BLaER1 treated with 17β-estradiol and CSF1 and Interleukin-3, amounts not matched to agents 10 nM and 100 nM (cell line): Measurements from ENCODE around the gene KRTAP17-1.

Experiments used
- H3K27ac ChIP-seq, 11 experiments: shearing (Covaris generic); formaldehyde crosslinking; 2 replicates each; pipeline ENCODE4 v1.8.1; 2022
- H3K27me3 ChIP-seq, 11 experiments: shearing (Covaris generic); formaldehyde crosslinking; 2 replicates each; pipeline ENCODE4 v1.8.1; 2022
- H3K36me3 ChIP-seq, 11 experiments: shearing (Covaris generic); formaldehyde crosslinking; 2 replicates each; pipeline ENCODE4 v1.8.1; 2022
- H3K4me1 ChIP-seq, 10 experiments: shearing (Covaris generic); formaldehyde crosslinking; 2 replicates each; pipeline ENCODE4 v1.8.1; 2022
- H3K4me2 ChIP-seq, 11 experiments: shearing (Covaris generic); formaldehyde crosslinking; 2 replicates each; pipeline ENCODE4 v1.8.1; 2022
- H3K4me3 ChIP-seq, 10 experiments: shearing (Covaris generic); formaldehyde crosslinking; 2 replicates each; pipeline ENCODE4 v1.8.1; 2022
- H3K9ac ChIP-seq, 11 experiments: shearing (Covaris generic); formaldehyde crosslinking; 2 replicates each; pipeline ENCODE4 v1.8.1; 2022
- H3K9me3 ChIP-seq, 11 experiments: shearing (Covaris generic); formaldehyde crosslinking; replicated peaks in 1 of 11; 2 replicates each; pipeline ENCODE4 v1.8.1; 2022
- H4K20me1 ChIP-seq, 11 experiments: shearing (Covaris generic); formaldehyde crosslinking; 2 replicates each; pipeline ENCODE4 v1.8.1; 2022
- Cebpa-rat ChIP-seq, 11 experiments: shearing (Covaris generic); IDR thresholded peaks; 2 replicates each; pipeline ENCODE4 v1.8.1; 2022

The KRTAP17-1 gene

DNA sequence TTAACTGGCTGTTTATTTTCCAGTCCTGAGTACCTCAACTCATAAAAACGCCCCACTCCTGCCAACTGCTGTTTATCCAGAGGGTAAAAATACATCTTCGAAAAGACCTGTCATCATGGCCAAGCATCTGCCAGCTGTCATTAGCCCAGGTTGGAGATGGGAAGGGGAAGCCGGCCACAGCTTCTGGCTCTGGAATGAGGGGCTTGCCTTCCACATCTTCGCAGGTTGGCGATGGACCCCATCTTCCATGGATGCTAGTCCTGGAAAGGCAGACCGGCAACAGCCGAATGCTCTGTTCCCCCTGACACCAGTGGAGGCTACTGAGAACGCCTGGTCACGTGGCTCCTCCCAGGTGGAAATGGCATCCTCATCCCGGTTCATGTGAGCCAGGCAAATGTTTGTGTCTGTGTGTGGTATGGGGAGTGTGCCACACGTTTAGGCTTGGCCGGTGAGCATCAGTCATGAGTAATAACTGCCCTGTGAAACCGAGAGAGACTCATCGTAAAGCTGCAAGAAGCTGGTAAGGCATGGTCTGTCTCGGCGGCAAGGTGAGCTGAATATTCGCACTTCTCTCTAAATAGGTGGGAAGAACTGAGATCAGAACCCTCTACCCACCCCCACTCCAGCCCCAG lies 420 bp upstream of the KRTAP17-1 start:
- no peak overlapping the region for H3K4me2 ChIP-seq
- H3K27me3 ChIP-seq = no peaks in the 10 kb centered on the region
- H3K9me3 ChIP-seq = peaks cover 14 to 23% (median 18%) of the 10 kb centered on the region in 11 experiments
- no peak overlapping the region for H3K27ac ChIP-seq
- H4K20me1 ChIP-seq = no peaks in the 10 kb centered on the region
- H3K4me3 ChIP-seq = no peak overlapping the region
- H3K4me1 ChIP-seq = no peaks in the 10 kb centered on the region
- TF ChIP-seq Cebpa-rat (IDR thresholded peaks at IDR 0.05) = no peak
- H3K36me3 ChIP-seq = no peaks in the 10 kb centered on the region; a peak in 1 of 22 replicates
- no peak overlapping the region for H3K9ac ChIP-seq

DNA sequence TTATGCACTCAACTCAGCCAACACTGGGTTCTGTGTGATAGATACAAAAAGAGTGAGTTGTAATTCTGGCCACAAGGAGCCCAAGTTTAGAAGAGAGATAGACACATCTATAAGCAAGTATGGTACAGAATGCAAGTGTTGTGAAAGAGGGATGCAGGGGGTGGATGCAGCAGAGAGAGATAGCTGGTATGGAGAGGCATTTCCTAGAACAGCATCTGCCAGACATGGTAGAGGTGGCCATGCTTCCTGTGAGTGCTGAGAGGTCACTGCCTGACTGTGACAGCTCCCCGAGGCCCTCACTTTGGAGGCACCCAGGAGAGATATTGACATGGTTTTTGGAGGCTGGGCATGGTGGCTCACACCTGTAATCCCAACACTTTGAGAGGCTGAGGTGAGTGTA lies 4.4 kb downstream of the KRTAP17-1 start:
- Histone ChIP-seq H3K4me3 (no peak overlapping the region), H3K4me1 (peaks cover 24 to 35% (median 33%) of the 10 kb centered on the region in 10 experiments), H3K9ac (no peak overlapping the region), H3K27me3 (no peaks in the 10 kb centered on the region), H3K27ac (no peak overlapping the region), H3K4me2 (no peak overlapping the region), H4K20me1 (no peaks in the 10 kb centered on the region), H3K9me3 (0 out of 22 replicates have a peak, but pooled peaks cover 0 to 4% (median 0%) of the 10 kb centered on the region in 11 experiments), H3K36me3 (no peaks in the 10 kb centered on the region)
- no peak for TF ChIP-seq Cebpa-rat (IDR thresholded peaks at IDR 0.05)

DNA sequence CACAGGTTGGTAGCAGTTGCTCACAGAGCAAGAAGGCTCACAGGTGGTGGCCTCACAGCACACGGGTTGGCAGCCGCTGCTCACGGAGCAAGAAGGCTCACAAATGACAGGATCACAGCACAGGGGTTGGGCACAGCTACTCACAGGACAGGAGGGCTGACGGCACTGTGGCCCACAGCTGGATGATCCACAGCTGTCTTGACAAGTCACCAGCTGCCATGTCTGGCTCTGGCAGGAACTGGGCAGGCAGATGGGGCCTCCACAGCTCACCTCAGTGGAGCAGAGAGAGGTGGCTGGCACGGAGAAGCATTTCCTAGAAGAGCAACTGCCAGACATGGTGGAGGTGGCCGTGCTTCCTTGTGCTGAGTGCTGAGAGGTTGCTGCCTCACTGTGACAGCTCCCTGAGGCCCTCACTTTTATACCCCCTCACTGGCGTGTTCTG lies 6.6 kb downstream of the KRTAP17-1 start, which contains the start of gene KRTAP16-1:
KRTAP16-1 (minus strand) TSS at position 392 of the 442 bp plus-strand sequence; CDS start at position 336, 56 bp downstream.
- no peaks in the 10 kb centered on the region for H3K27me3 ChIP-seq
- peak within 1 kb of the TSS; percentile 76 to 95 (median 88) for H3K4me2 ChIP-seq
- peak within 1 kb of the TSS; percentile 28 to 90 (median 77); a peak in 21 of 22 replicates for H3K27ac ChIP-seq

DNA sequence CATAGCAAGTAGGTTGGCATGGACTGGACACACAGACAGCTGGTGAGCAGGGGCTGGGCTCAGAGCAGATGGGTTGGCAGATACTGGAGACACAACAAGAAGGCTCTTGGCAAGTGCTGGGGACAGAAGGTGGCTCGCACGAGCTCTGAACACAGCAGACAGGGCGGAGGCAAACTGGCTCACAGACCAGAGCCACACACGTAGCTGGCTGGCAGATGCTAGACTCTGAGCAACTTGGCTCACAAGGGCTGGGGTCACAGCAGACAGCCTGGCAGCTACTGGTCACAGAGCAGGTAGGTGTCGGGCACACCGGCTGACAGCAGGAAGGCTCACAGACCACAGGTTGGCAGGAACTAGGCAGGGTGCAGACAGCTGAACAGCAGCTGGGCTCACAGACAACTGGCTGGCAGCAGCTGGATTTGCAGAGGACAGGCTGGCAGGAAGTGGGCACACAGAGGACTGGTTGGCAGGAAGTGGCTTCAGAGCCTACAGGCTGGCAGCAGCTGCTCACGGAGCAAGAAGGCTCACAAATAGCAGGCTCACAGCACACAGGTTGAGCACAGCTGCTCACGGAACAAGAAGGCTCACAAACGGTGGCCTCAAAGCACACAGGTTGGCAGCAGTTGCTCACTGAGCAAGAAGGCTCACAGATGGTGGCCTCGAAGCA lies 7.1 kb downstream of the KRTAP17-1 start:
- no peaks in the 10 kb centered on the region for H3K36me3 ChIP-seq
- H3K4me3 ChIP-seq = peak overlapping the region in 8 of 10 experiments; percentile 22 to 46 (median 25); a peak in 12 of 20 replicates
- no peak for TF ChIP-seq Cebpa-rat (IDR thresholded peaks at IDR 0.05)
- peaks cover 29 to 38% (median 34%) of the 10 kb centered on the region in 10 experiments for H3K4me1 ChIP-seq
- H3K4me2 ChIP-seq = peak overlapping the region; percentile 76 to 95 (median 88)
- peak overlapping the region; percentile 28 to 90 (median 77); a peak in 21 of 22 replicates for H3K27ac ChIP-seq
- 0 out of 22 replicates have a peak, but pooled peaks cover 0 to 8% (median 0%) of the 10 kb centered on the region in 11 experiments for H3K9me3 ChIP-seq
- no peaks in the 10 kb centered on the region for H4K20me1 ChIP-seq
- peak overlapping the region in 10 of 11 experiments; percentile 31 to 78 (median 66); a peak in 19 of 22 replicates for H3K9ac ChIP-seq
- H3K27me3 ChIP-seq = no peaks in the 10 kb centered on the region

More for the DNA sequence above, 6.6 kb downstream of the KRTAP17-1 start, which contains the start of gene KRTAP16-1:
- Histone ChIP-seq H3K9me3 (0 out of 22 replicates have a peak, but pooled peaks cover 0 to 8% (median 0%) of the 10 kb centered on the region in 11 experiments), H3K4me3 (peak within 1 kb of the TSS in 8 of 10 experiments; percentile 22 to 46 (median 25); a peak in 12 of 20 replicates), H3K36me3 (no peaks in the 10 kb centered on the region), H4K20me1 (no peaks in the 10 kb centered on the region), H3K4me1 (peaks cover 24 to 35% (median 33%) of the 10 kb centered on the region in 10 experiments), H3K9ac (peak within 1 kb of the TSS in 10 of 11 experiments; percentile 31 to 78 (median 66); a peak in 19 of 22 replicates)
- TF ChIP-seq Cebpa-rat (IDR thresholded peaks at IDR 0.05) = no peak

DNA sequence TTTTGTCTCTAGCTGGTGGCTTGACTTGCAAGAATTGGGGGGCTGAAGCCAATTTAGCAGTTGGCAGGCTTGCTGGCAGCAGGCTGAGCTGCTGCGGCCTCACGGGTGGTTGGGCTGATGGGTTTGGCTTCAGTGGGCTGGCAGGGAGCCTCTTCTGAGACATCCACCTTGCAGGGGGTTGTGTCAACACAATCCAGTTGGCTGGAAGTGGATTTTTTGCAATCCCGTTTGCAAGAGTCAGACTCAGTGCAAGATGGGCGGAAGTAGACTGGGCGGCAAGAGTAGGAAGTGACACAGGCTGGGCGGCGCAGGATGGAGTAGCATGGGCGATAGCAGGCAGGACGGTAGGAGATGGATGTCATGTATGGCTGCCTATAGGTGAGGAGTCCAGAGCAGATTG lies 7.9 kb downstream of the KRTAP17-1 start:
- H3K36me3 ChIP-seq = no peaks in the 10 kb centered on the region
- H3K4me2 ChIP-seq = peak overlapping the region; percentile 76 to 95 (median 88)
- no peak for TF ChIP-seq Cebpa-rat (IDR thresholded peaks at IDR 0.05)
- 0 out of 22 replicates have a peak, but pooled peaks cover 0 to 8% (median 0%) of the 10 kb centered on the region in 11 experiments for H3K9me3 ChIP-seq
- H3K27ac ChIP-seq = peak overlapping the region in 9 of 11 experiments; percentile 72 to 90 (median 81); a peak in 16 of 22 replicates
- no peaks in the 10 kb centered on the region for H3K27me3 ChIP-seq
- H3K4me1 ChIP-seq = peaks cover 31 to 44% (median 36%) of the 10 kb centered on the region in 10 experiments
- peak overlapping the region in 4 of 11 experiments; percentile 70 to 78 (median 72); a peak in 3 of 22 replicates for H3K9ac ChIP-seq
- peak overlapping the region in 1 of 10 experiments; percentile 46; a peak in 2 of 20 replicates for H3K4me3 ChIP-seq
- H4K20me1 ChIP-seq = no peaks in the 10 kb centered on the region

DNA sequence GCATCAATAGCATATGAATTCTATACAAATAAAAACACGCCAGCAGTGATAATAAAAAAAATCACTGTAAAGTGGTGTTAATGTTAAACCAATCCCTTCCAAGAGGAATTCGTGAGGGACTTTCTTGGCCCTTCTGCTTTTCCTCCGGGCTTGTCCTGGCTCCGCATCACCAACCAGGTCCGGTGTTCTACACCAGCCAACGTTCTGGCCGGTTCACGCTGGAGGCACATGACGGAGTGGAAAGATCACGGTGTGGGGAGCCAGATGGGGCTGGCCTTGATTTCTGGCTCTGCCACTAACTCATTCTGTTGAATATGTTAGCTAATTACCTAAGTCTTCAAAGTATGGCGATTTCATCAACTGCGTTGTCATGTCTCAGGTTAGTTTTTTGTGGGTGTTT lies 11.4 kb downstream of the KRTAP17-1 start:
- no peak for TF ChIP-seq Cebpa-rat (IDR thresholded peaks at IDR 0.05)
- no peak overlapping the region for H3K9ac ChIP-seq
- H3K27ac ChIP-seq = no peak overlapping the region
- H3K27me3 ChIP-seq = no peaks in the 10 kb centered on the region
- no peaks in the 10 kb centered on the region for H4K20me1 ChIP-seq
- no peak overlapping the region for H3K4me3 ChIP-seq
- peaks cover 22 to 40% (median 30%) of the 10 kb centered on the region in 10 experiments for H3K4me1 ChIP-seq
- no peak overlapping the region for H3K4me2 ChIP-seq
- peaks cover 0 to 27% (median 0%) of the 10 kb centered on the region in 11 experiments; a peak in 6 of 22 replicates for H3K9me3 ChIP-seq
- H3K36me3 ChIP-seq = no peaks in the 10 kb centered on the region

DNA sequence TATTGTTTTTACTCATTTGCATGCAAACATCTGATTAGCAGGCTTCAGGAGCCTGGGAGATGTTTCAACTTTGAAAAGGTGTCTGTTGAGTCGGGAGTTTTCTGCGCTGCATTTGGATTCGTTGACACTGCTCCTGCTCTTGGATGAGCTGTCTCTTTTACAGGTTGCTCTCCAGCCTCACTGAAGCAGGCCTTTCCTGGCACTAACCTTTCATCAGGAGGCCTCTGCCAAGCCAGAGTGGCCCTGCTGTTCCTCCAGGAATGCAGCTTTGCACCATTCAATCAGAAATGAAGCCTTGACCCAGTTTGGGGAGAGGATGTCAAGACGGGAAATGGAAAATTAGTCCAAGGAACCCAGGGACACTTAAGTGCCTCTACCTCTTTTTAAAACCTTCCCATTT lies 12.5 kb downstream of the KRTAP17-1 start:
- TF ChIP-seq Cebpa-rat (IDR thresholded peaks at IDR 0.05) = no peak
- peaks cover 0 to 27% (median 0%) of the 10 kb centered on the region in 11 experiments; a peak in 7 of 22 replicates for H3K9me3 ChIP-seq
- no peak overlapping the region for H3K9ac ChIP-seq
- H3K27ac ChIP-seq = no peak overlapping the region
- H4K20me1 ChIP-seq = no peaks in the 10 kb centered on the region
- peaks cover 11 to 29% (median 19%) of the 10 kb centered on the region in 10 experiments for H3K4me1 ChIP-seq
- H3K4me2 ChIP-seq = peak overlapping the region in 6 of 11 experiments; percentile 3 to 57 (median 27); a peak in 8 of 22 replicates
- H3K36me3 ChIP-seq = no peaks in the 10 kb centered on the region
- H3K4me3 ChIP-seq = no peak overlapping the region
- no peaks in the 10 kb centered on the region for H3K27me3 ChIP-seq

DNA sequence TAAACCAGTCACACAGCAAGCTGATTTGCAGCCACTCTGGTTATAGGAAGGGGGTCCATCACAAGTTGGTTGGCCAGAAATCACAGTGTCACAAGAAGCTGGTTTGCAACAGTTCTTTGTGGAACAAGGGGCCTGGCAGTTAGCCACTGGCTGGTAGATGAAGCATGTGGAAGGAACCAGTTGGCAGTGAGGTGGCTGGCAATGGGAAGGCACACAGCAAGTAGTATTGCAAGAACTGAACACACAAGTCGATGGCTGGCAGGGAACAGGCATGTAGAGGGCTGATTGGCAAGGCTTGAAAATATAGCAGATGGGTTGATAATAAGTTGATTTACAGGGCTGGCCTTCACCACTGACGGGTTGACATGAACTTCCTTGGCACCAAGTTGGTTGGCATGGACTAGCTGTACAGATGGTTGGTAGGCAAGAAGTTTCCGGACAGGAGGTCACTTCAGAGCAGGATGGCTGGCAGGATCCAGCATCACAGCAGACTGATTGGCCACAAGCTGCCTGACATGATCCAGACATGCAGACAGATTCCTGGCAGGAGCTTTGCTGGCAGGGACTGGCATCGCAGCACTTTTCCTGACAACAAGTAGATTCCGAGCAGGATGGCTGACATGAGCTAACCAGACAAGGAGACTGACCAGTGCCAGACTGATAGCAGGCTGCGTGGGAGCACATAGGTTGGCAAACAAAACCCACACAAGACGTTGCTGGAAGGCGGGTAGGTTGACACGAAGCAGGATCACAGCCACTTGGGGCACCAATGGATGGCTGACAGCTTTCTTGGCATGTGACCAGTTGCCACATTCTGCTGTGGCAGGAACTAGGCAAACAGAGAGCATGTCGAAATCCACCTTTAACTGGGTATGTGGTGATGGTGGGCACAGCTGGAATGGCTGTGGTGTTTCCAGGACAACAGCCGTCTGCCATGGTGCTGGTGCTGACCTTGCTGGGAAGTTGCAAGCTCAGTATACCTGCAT lies 13.3 kb downstream of the KRTAP17-1 start, which contains the start of gene KRTAP29-1:
KRTAP29-1 (minus strand) TSS at position 936 of the 986 bp plus-strand sequence; CDS start at position 936, 0 bp downstream.
- no peaks in the 10 kb centered on the region for H3K36me3 ChIP-seq
- peaks cover 0 to 27% (median 0%) of the 10 kb centered on the region in 11 experiments; a peak in 7 of 22 replicates for H3K9me3 ChIP-seq
- H3K4me2 ChIP-seq = peak within 1 kb of the TSS in 7 of 11 experiments; percentile 3 to 57 (median 25); a peak in 10 of 22 replicates
- peak in 2 of 11 experiments; percentile 8 to 17; a peak in 1 of 22 replicates for TF ChIP-seq Cebpa-rat (IDR thresholded peaks at IDR 0.05)
- no peak within 1 kb of the TSS for H3K9ac ChIP-seq
- H3K27me3 ChIP-seq = no peaks in the 10 kb centered on the region
- peaks cover 3 to 22% (median 11%) of the 10 kb centered on the region in 10 experiments; a peak in 19 of 20 replicates for H3K4me1 ChIP-seq
- no peak within 1 kb of the TSS for H3K4me3 ChIP-seq
- no peaks in the 10 kb centered on the region for H4K20me1 ChIP-seq
- H3K27ac ChIP-seq = peak within 1 kb of the TSS in 2 of 11 experiments; percentile 3 to 32; a peak in 4 of 22 replicates
